SU-DHL-6 (cell line): ENCODE results near the gene MT1G.
"Not testable (repeated sequence)": the region's sequence is repeated elsewhere in the genome, so short reads cannot be mapped to it uniquely, and the experiment has no call there.

Source experiments
- H2AFZ ChIP-seq: fragments of 200-600 bp; sonication (generic); 2 replicates; pipeline ENCODE4 v1.6.1; 2014; ENCODE audit warnings: low read depth, mild to moderate bottlenecking, moderate library complexity, mixed read lengths, antibody characterized with exemption, low read length; ENCODE audit not compliant: severe bottlenecking
- H3F3A ChIP-seq: fragments of 200-600 bp; shearing (Covaris generic); 2 replicates; pipeline ENCODE4 v1.6.0; 2016; ENCODE audit warnings: antibody characterized with exemption, mild to moderate bottlenecking; ENCODE audit not compliant: insufficient read depth
- H3K27ac ChIP-seq: fragments of 200-600 bp; sonication (generic); 2 replicates; pipeline ENCODE4 v1.5.1; 2016; ENCODE audit warnings: low read depth, mild to moderate bottlenecking, low read length, moderate library complexity, mixed read lengths
- H3K27me3 ChIP-seq: fragments of 200-600 bp; sonication (generic), shearing (Covaris generic); 2 replicates; pipeline ENCODE4 v1.6.0; 2014; ENCODE audit warnings: mild to moderate bottlenecking, low read length
- H3K36me3 ChIP-seq: fragments of 200-600 bp; sonication (generic); 2 replicates; pipeline ENCODE4 v1.6.1; 2014; ENCODE audit warnings: mild to moderate bottlenecking, low read length, mixed read lengths
- H3K4me2 ChIP-seq: fragments of 300-600, 200-600 bp; shearing (Covaris generic), sonication (generic); 2 replicates; pipeline ENCODE4 v1.6.0; 2014; ENCODE audit warnings: low read length, low read depth, mild to moderate bottlenecking; ENCODE audit not compliant: poor library complexity, severe bottlenecking
- H3K4me3 ChIP-seq: fragments of 200-600 bp; sonication (generic); 2 replicates; pipeline ENCODE4 v1.5.1; 2014; ENCODE audit warnings: antibody characterized with exemption, low read length, mild to moderate bottlenecking, mixed read lengths; ENCODE audit not compliant: insufficient read depth, poor library complexity, severe bottlenecking
- H3K79me2 ChIP-seq: fragments of 200-600 bp; sonication (generic); 2 replicates; pipeline ENCODE4 v1.6.1; 2014; ENCODE audit warnings: mild to moderate bottlenecking, low read length, moderate library complexity; ENCODE audit not compliant: insufficient read depth
- H3K9ac ChIP-seq: fragments of 200-600 bp; sonication (generic); 2 replicates; pipeline ENCODE4 v1.7.0; 2014; ENCODE audit warnings: mild to moderate bottlenecking, low read length
- H3K9me2 ChIP-seq: fragments of 200-600 bp; sonication (generic); replicated peaks from 2 replicates; pipeline ENCODE4 v1.6.1; 2014; ENCODE audit warnings: low read length; ENCODE audit not compliant: insufficient read depth
- H3K9me3 ChIP-seq: fragments of 200-600 bp; sonication (generic); 2 replicates; pipeline ENCODE4 v1.6.1; 2014; ENCODE audit warnings: low read length, mixed read lengths; ENCODE audit not compliant: insufficient read depth
- H4K20me1 ChIP-seq: fragments of 200-600 bp; sonication (generic); 2 replicates; pipeline ENCODE4 v1.6.1; 2014; ENCODE audit warnings: low read depth, mild to moderate bottlenecking, antibody characterized with exemption, low read length, moderate library complexity, mixed read lengths
- EZH2phosphoT487 ChIP-seq: fragments of 200-600 bp; sonication (generic), shearing (Covaris generic); conservative IDR thresholded peaks from 2 replicates; pipeline ENCODE4 v1.6.1; 2018; ENCODE audit warnings: mild to moderate bottlenecking, antibody characterized with exemption, low read length, moderate library complexity, mixed read lengths
- TF ChIP-seq, protein P1 (sequence below): fragments of 200-600 bp; sonication (generic); IDR thresholded peaks from one replicate; pipeline ENCODE4 v1.5.1; 2017; ENCODE audit warnings: antibody characterized with exemption, mild to moderate bottlenecking, low read length, moderate library complexity; ENCODE audit not compliant: insufficient read depth, poor library complexity, severe bottlenecking

MT1G gene

DNA sequence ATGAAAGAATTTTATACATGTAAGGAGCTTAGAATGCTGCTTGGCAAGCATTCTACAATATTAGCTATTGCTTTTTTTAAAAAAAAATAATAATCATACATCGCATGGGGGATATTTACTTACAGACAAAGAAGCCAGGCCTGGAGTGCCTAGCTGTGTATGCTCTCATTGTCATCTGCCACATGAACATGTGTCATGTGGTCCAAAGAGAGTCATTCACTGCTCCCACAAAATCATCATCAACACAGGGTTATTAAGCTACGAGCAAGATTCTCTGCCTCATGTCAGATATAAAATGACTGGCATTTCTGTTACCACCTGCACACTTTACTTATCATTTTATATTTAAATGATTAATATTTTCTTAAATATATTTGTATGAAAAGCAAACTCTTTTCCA is 44.2 kb downstream of the MT1G start:
- Histone ChIP-seq H3K27me3 (no peaks in the 10 kb centered on the region; the same call in 1 of the 2 replicates), H2AFZ (no peak overlapping the region)

DNA sequence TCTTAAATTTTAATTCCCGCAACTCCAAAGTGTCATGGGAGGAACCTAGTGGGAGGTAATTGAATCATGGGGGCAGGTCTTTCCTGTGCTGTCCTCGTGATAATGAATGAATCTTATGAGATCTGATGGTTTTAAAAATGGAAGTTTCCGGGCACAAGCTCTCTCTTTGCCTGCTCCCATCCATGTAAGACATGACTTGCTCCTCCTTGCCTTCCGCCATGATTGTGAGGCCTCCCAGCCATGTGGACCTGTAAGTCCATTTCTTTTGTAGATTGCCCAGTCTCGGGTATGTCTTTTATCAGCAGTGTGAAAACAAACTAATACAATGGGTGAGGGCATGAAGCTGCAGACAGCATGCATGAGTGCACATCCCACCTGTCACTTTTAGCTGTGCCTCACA is 44.7 kb downstream of the MT1G start:
- not testable (repeated sequence) for H3K79me2 ChIP-seq, H3K36me3 ChIP-seq, H3K27me3 ChIP-seq, H3K9me3 ChIP-seq, H3K9me2 ChIP-seq, H3K4me3 ChIP-seq, H3F3A ChIP-seq, H2AFZ ChIP-seq, H4K20me1 ChIP-seq, H3K4me2 ChIP-seq, H3K9ac ChIP-seq, H3K27ac ChIP-seq

More for the DNA sequence above, 44.2 kb downstream of the MT1G start:
- Histone ChIP-seq H3K9me3 (no peaks in the 10 kb centered on the region), H3K79me2 (no peaks in the 10 kb centered on the region), H4K20me1 (no peaks in the 10 kb centered on the region), H3K9ac (no peak overlapping the region), H3K27ac (no peak overlapping the region), H3K4me2 (no peak overlapping the region), H3K4me3 (no peak overlapping the region), H3K36me3 (no peaks in the 10 kb centered on the region), H3F3A (no peaks in the 10 kb centered on the region), H3K9me2 (no peaks in the 10 kb centered on the region)
- TF ChIP-seq, protein P1, sequence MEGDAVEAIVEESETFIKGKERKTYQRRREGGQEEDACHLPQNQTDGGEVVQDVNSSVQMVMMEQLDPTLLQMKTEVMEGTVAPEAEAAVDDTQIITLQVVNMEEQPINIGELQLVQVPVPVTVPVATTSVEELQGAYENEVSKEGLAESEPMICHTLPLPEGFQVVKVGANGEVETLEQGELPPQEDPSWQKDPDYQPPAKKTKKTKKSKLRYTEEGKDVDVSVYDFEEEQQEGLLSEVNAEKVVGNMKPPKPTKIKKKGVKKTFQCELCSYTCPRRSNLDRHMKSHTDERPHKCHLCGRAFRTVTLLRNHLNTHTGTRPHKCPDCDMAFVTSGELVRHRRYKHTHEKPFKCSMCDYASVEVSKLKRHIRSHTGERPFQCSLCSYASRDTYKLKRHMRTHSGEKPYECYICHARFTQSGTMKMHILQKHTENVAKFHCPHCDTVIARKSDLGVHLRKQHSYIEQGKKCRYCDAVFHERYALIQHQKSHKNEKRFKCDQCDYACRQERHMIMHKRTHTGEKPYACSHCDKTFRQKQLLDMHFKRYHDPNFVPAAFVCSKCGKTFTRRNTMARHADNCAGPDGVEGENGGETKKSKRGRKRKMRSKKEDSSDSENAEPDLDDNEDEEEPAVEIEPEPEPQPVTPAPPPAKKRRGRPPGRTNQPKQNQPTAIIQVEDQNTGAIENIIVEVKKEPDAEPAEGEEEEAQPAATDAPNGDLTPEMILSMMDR: no peak
- TF ChIP-seq EZH2phosphoT487: no peak

DNA sequence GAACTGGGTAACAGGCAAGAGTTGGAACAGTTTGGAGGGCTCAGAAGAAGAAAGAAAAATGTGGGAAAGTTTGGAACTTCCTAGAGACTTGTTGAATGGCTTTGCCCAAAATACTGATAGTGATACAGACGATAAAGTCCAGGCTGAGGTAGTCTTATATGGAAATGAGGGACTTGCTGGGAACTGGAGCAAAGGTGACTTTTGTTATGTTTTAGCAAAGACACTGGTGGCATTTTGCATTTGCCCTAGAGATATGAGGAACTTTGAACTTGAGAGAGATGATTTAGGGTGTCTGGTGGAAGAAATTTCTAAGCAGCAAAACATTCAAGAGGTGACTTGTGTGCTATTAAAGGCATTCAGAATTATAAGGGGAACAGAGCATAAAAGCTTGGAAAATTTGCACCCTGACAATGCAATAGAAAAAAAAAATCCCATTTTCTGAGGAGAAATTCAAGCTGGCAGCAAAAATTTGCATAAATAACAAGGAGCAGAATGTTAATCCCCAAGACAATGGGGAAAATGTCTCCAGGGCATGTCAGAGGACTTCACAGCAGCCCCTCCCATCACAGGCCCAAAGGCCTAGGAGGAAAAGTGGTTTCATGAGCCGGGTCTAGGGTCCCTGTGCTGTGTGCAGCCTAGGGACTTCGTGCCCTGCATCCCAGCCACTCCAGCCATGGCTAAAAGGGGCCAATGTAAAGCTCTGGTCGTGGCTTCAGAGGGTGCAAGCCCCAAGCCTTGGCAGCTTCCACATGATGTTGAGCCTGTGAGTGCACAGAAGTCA is 46.0 kb downstream of the MT1G start:
- not testable (repeated sequence) for H3K36me3 ChIP-seq, H3K9ac ChIP-seq, H3F3A ChIP-seq, H3K79me2 ChIP-seq, H3K4me3 ChIP-seq, H3K27ac ChIP-seq, H3K9me2 ChIP-seq, H3K27me3 ChIP-seq, H3K9me3 ChIP-seq, H2AFZ ChIP-seq, H3K4me2 ChIP-seq, H4K20me1 ChIP-seq

DNA sequence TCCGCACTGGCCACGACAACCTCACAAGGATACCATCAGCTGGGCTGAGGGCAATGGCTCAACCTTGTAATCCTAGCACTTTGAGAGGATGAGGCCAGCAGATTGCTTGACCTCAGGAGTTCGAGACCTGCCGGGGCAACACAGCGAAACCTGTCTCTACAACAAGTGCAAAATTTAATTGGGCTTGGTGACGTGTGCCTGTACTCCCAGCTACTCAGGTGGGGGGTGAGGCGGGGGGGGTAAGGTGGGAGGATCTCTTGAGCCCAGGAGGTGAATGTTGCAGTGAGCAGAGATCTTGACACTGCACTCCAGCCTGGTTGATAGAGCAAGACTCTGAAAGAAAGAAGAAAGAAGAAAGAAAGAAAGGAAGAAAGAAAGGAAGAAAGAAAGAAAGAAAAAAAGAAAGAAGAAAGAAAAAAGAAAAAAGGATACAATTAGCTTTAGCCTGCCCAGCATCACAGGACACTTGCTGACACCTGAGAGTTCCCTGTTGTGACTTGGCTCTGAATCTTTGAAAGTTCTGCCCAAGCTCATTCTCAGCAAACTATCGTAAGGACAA is 47.4 kb downstream of the MT1G start:
- TF ChIP-seq EZH2phosphoT487: no peak
- TF ChIP-seq, protein P1: no peak
- no peaks in the 10 kb centered on the region for H3K9me2 ChIP-seq
- no peaks in the 10 kb centered on the region for H3K79me2 ChIP-seq
- no peak overlapping the region for H2AFZ ChIP-seq
- no peaks in the 10 kb centered on the region; the same call in 1 of the 2 replicates for H3K27me3 ChIP-seq
- no peak overlapping the region for H3K4me3 ChIP-seq
- H3F3A ChIP-seq: no peaks in the 10 kb centered on the region
- H3K4me2 ChIP-seq: no peak overlapping the region
- no peaks in the 10 kb centered on the region for H3K36me3 ChIP-seq
- no peaks in the 10 kb centered on the region for H3K9me3 ChIP-seq
- H3K9ac ChIP-seq: no peak overlapping the region
- H3K27ac ChIP-seq: no peak overlapping the region
- H4K20me1 ChIP-seq: no peaks in the 10 kb centered on the region
